Right lobe of liver (tissue), 4 donors: ENCODE results near the gene BAZ1B.

Source experiments
- CTCF ChIP-seq, 4 donors: fragments of 200-600 bp in 3 of 4; fragments of 450-650 bp in 1 of 4; IDR thresholded peaks; one replicate each; pipeline versions ENCODE4 v1.5.1 to v1.8.0; 2016 to 2022; ENCODE audit warnings: antibody characterized with exemption in 4 of 4, mild to moderate bottlenecking in 2 of 4
- POLR2A ChIP-seq: fragments of 450-650 bp; IDR thresholded peaks from one replicate; pipeline ENCODE4 v1.6.1; 2017; ENCODE audit warnings: antibody characterized with exemption, mild to moderate bottlenecking
- donor health status: DM: no; HTN: no; CAD: no.
- donor health status: DM: no; HTN: no; CAD: no.
- donor health status: DM: no; HTN: yes; CAD: no.

DNA sequence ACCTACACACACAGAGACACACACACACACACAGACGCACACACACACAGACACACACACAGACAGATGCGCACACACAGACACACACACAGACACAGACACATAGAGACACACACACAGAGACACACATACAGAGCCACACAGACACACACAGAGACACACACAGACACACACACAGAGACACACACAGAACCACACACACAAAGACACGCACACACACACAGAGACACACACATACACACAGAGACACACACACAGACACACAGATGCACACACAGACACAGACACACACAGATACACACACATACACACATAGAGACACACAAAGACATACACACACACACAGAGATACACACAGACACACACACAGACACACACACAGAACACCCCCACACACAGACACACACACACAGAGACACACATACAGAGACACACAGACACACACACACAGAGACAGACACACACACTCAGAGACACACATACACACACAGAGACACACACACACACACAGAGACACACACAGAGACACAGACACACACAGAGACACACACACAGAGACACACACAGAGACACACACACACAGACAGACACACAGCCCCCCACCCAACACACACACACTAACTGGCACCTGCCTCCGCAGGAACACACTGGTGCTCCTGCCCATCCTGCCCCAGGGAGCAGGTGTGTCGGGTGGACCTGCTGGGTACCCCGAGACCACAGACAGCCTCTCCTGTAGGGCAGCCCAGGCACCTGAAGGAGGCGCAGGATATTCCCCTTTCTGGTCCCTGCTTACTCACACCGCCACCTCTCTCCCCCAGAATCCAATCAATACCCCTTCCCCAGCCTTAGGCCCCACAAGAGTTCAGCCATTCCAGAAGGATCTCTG is 93.9 kb downstream of the BAZ1B start:
- TF ChIP-seq CTCF (IDR thresholded peaks at IDR 0.05) (no peak), POLR2A (no peak)
